PC-3 (cell line): ENCODE data around the gene DDX39A. TPM values are rescaled to one million over a fixed set of nuclear protein-coding genes. Genes with fewer than 3 reads are reported as not detected.

ENCODE experiments used
- ATAC-seq: fragments of 200-7000 bp; cut with Tn5 transposase; 2 replicates; pipeline ENCODE4 v1.9.1; 2020; ENCODE audit warnings: mild to moderate bottlenecking, moderate library complexity
- BruUV-seq: library from RNA; stranded (reverse); fragments of 400-500 nt; replicated peaks from 2 replicates; lab custom pipeline; 2021; lab: Mats Ljungman, UMichigan
- CTCF ChIA-PET: fragments of 300-600 bp; sonication (Branson Sonifier 250); formaldehyde crosslinking; loops from one replicate; lab custom pipeline; 2022; ENCODE audit warnings: antibody characterized with exemption; lab: Charles Lee
- POLR2A ChIA-PET: fragments of 300-600 bp; sonication (Branson Sonifier 250); formaldehyde crosslinking; loops from one replicate; lab custom pipeline; 2022; ENCODE audit warnings: antibody characterized with exemption; ENCODE audit not compliant: unreplicated experiment; lab: Charles Lee
- DNase-seq: peaks from one replicate; pipeline ENCODE4 v3.0.0-alpha.2; 2015
- H2AFZ ChIP-seq: fragments of 300-600 bp; sonication (generic); 2 replicates; pipeline ENCODE4 v1.6.0; 2016; ENCODE audit warnings: antibody characterized with exemption, low read length
- H3F3A ChIP-seq: fragments of 300-600 bp; sonication (generic); one replicate; pipeline ENCODE4 v1.6.0; 2017; ENCODE audit warnings: antibody characterized with exemption, low read length, control low read depth, mild to moderate bottlenecking; ENCODE audit not compliant: unreplicated experiment
- H3K27ac ChIP-seq: fragments of 300-600 bp; sonication (generic); 2 replicates; pipeline ENCODE4 v1.5.1; 2016; ENCODE audit warnings: mild to moderate bottlenecking, low read length
- H3K27me3 ChIP-seq: fragments of 300-600 bp; sonication (generic); 2 replicates; pipeline ENCODE4 v1.6.1; 2016; ENCODE audit warnings: low read length, mixed read lengths
- H3K36me3 ChIP-seq: fragments of 300-600 bp; sonication (generic); 2 replicates; pipeline ENCODE4 v1.6.1; 2016; ENCODE audit warnings: low read depth, mixed run types, low read length, mixed read lengths
- H3K4me1 ChIP-seq: fragments of 300-600 bp; sonication (generic); 2 replicates; pipeline ENCODE4 v1.5.1; 2016; ENCODE audit warnings: low read length; ENCODE audit not compliant: insufficient read depth
- H3K4me2 ChIP-seq: fragments of 300-600 bp; sonication (generic); 2 replicates; pipeline ENCODE4 v1.6.0; 2016; ENCODE audit warnings: low read length
- H3K4me3 ChIP-seq: fragments of 300-600 bp; sonication (generic); 2 replicates; pipeline ENCODE4 v1.5.1; 2016; ENCODE audit warnings: mild to moderate bottlenecking, low read length, mixed read lengths
- H3K79me2 ChIP-seq: fragments of 300-600 bp; sonication (generic); 2 replicates; pipeline ENCODE4 v1.6.1; 2017; ENCODE audit warnings: low read length, mixed read lengths
- H3K9ac ChIP-seq: fragments of 300-600 bp; sonication (generic); 2 replicates; pipeline ENCODE4 v1.6.0; 2016; ENCODE audit warnings: mild to moderate bottlenecking, low read length
- H3K9me2 ChIP-seq: fragments of 300-600 bp; sonication (generic); replicated peaks from 2 replicates; pipeline ENCODE4 v1.6.1; 2016; ENCODE audit warnings: mixed run types, low read length, mixed read lengths
- H3K9me3 ChIP-seq: fragments of 300-600 bp; sonication (generic); 2 replicates; pipeline ENCODE4 v1.6.1; 2016; ENCODE audit warnings: low read length, mixed read lengths
- H4K20me1 ChIP-seq: fragments of 300-600 bp; sonication (generic); 2 replicates; pipeline ENCODE4 v1.6.1; 2016; ENCODE audit warnings: low read length, mixed read lengths
- EZH2 ChIP-seq: fragments of 300-600 bp; sonication (generic); IDR thresholded peaks from one replicate; pipeline ENCODE4 v1.6.1; 2017; ENCODE audit warnings: antibody characterized with exemption, mild to moderate bottlenecking, low read length; ENCODE audit not compliant: unreplicated experiment
- EZH2phosphoT487 ChIP-seq: fragments of 300-600 bp; sonication (generic); IDR thresholded peaks from 2 replicates; pipeline ENCODE4 v1.6.1; 2018; ENCODE audit warnings: mild to moderate bottlenecking, antibody characterized with exemption, low read length, borderline replicate concordance
- intact Hi-C: fragments of 100-400 bp; cut with micrococcal nuclease; formaldehyde crosslinking; loops from 2 replicates; pipeline ENCODE4 v1.9.0; 2023
- total RNA-seq: library from RNA; depleted of rRNA; stranded (reverse); fragments of >200 nt; gene quantifications from 2 replicates; pipeline ENCODE4 v1.2.3, GENCODE V29; 2014
- TF ChIP-seq, protein P1 (sequence below): fragments of 300-600 bp; sonication (generic); conservative IDR thresholded peaks from 2 replicates; pipeline ENCODE4 v1.5.1; 2017; ENCODE audit warnings: antibody characterized with exemption, low read depth, mild to moderate bottlenecking, low read length

The DDX39A gene
- total RNA-seq, 1 experiment from 2014 or later, result 311 TPM

GRCh38 chr19:14391156-14391821 is 27.9 kb downstream of the DDX39A start:
- intact Hi-C loops, result no loop called here
- Histone ChIP-seq H3K9me2 (no peaks in the 10 kb centered on the region), H3K9ac (no peak overlapping the region), H3K27ac (no peak overlapping the region), H3K4me3 (no peak overlapping the region), H3K36me3 (peaks cover 50% of the 10 kb centered on the region), H3K27me3 (no peaks in the 10 kb centered on the region), H3K9me3 (no peaks in the 10 kb centered on the region), H3F3A (no peaks in the 10 kb centered on the region), H3K79me2 (peaks cover 4% of the 10 kb centered on the region; the same call in 1 of the 2 replicates), H3K4me2 (no peak overlapping the region), H4K20me1 (no peaks in the 10 kb centered on the region), H2AFZ (no peak overlapping the region), H3K4me1 (no peaks in the 10 kb centered on the region)
- DNase-seq, result no peak
- no peak for TF ChIP-seq EZH2phosphoT487
- BruUV-seq, result no TSS peak
- ChIA-PET POLR2A (no interaction called here), CTCF (no interaction called here)
- ATAC-seq, result no peak

GRCh38 chr19:14390548-14390947 is 28.6 kb downstream of the DDX39A start:
- CTCF ChIA-PET, result interaction anchor here (0.6 kb wide), 1 partner anchor 12 kb away, joined by 4 read pairs; no protein-coding TSS in a partner anchor
- Histone ChIP-seq H3K9me3 (no peaks in the 10 kb centered on the region), H3K9me2 (no peaks in the 10 kb centered on the region), H3F3A (no peaks in the 10 kb centered on the region), H3K4me3 (no peak overlapping the region), H3K27me3 (no peaks in the 10 kb centered on the region), H3K79me2 (peaks cover 11% of the 10 kb centered on the region), H3K4me2 (no peak overlapping the region), H2AFZ (no peak overlapping the region), H3K9ac (no peak overlapping the region), H3K27ac (no peak overlapping the region), H4K20me1 (peaks cover under 1% of the 10 kb centered on the region; the same call in 1 of the 2 replicates), H3K4me1 (no peaks in the 10 kb centered on the region), H3K36me3 (peaks cover 43% of the 10 kb centered on the region)
- no peak for TF ChIP-seq EZH2
- no peak for TF ChIP-seq EZH2phosphoT487
- TF ChIP-seq, protein P1, sequence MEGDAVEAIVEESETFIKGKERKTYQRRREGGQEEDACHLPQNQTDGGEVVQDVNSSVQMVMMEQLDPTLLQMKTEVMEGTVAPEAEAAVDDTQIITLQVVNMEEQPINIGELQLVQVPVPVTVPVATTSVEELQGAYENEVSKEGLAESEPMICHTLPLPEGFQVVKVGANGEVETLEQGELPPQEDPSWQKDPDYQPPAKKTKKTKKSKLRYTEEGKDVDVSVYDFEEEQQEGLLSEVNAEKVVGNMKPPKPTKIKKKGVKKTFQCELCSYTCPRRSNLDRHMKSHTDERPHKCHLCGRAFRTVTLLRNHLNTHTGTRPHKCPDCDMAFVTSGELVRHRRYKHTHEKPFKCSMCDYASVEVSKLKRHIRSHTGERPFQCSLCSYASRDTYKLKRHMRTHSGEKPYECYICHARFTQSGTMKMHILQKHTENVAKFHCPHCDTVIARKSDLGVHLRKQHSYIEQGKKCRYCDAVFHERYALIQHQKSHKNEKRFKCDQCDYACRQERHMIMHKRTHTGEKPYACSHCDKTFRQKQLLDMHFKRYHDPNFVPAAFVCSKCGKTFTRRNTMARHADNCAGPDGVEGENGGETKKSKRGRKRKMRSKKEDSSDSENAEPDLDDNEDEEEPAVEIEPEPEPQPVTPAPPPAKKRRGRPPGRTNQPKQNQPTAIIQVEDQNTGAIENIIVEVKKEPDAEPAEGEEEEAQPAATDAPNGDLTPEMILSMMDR, result no peak
- POLR2A ChIA-PET, result no interaction called here
- DNase-seq, result no peak
- ATAC-seq, result no peak
- intact Hi-C loops, result no loop called here
- no TSS peak for BruUV-seq

- no peak overlapping the region for H3K4me2 ChIP-seq
- no peak overlapping the region for H3K4me3 ChIP-seq
- POLR2A ChIA-PET, result no interaction called here
- intact Hi-C loops, result loop anchor here (10.0 kb wide), 1 partner anchor 251 kb away; the partner anchor contains the start of gene ASF1B
- ATAC-seq (no peak), DNase-seq (no peak)
- no peak overlapping the region for H3K9ac ChIP-seq
- H3K9me3 ChIP-seq, result no peaks in the 10 kb centered on the region
- H3K27me3 ChIP-seq, result no peaks in the 10 kb centered on the region
- no peak overlapping the region for H2AFZ ChIP-seq
- peaks cover 54% of the 10 kb centered on the region for H3K79me2 ChIP-seq
- BruUV-seq, result no TSS peak
- H4K20me1 ChIP-seq, result peaks cover 14% of the 10 kb centered on the region; the same call in 1 of the 2 replicates
- TF ChIP-seq EZH2phosphoT487, result no peak
- TF ChIP-seq EZH2, result no peak
- TF ChIP-seq, protein P1, result no peak
- H3K4me1 ChIP-seq, result peaks cover 31% of the 10 kb centered on the region
- CTCF ChIA-PET, result interaction anchor here (1.2 kb wide), 1 partner anchor 249 kb away, joined by 4 read pairs; the partner anchor contains the start of gene ASF1B
- H3K9me2 ChIP-seq, result no peaks in the 10 kb centered on the region
- no peak overlapping the region for H3K27ac ChIP-seq
- no peaks in the 10 kb centered on the region for H3F3A ChIP-seq
- H3K36me3 ChIP-seq, result peaks cover 3% of the 10 kb centered on the region; the same call in 1 of the 2 replicates
Measured at GRCh38 chr19:14385492-14385891, 33.6 kb downstream of the DDX39A start.
